HepG2 (cell line): ENCODE measurements around the gene SLC4A11. TPM values are rescaled to one million over a fixed set of nuclear protein-coding genes. Genes with fewer than 3 reads are reported as not detected.
A peak's percentile ranks its signal among the peaks of the same experiment; 100 is the strongest.

ENCODE experiments used
- EZH2 ChIP-seq: conservative IDR thresholded peaks from 2 replicates; pipeline ENCODE4 v1.6.1; 2012; ENCODE audit warnings: mild to moderate bottlenecking, low read depth, low read length, moderate library complexity
- FOXM1 ChIP-seq: sonication (generic); formaldehyde crosslinking; IDR thresholded peaks from 2 replicates; pipeline ENCODE4 v1.5.0; 2020; ENCODE audit warnings: missing genetic modification reagents
- FOXO1 ChIP-seq: sonication (generic); formaldehyde crosslinking; IDR thresholded peaks from 2 replicates; pipeline ENCODE4 v1.4.0; 2020; ENCODE audit warnings: missing genetic modification reagents
- GTF2F1 ChIP-seq: fragments of 150-350 bp; IDR thresholded peaks from 2 replicates; pipeline ENCODE4 v1.6.1; 2014; ENCODE audit warnings: low read length
- ISL2 ChIP-seq: sonication (generic); formaldehyde crosslinking; IDR thresholded peaks from 2 replicates; pipeline ENCODE4 v1.5.0; 2020; ENCODE audit warnings: missing genetic modification reagents
- JDP2 ChIP-seq: sonication (generic); formaldehyde crosslinking; IDR thresholded peaks from 2 replicates; pipeline ENCODE4 v1.8.1; 2022; ENCODE audit warnings: missing genetic modification reagents, borderline replicate concordance
- MAFF ChIP-seq: IDR thresholded peaks from 2 replicates; pipeline ENCODE4 v1.6.1; 2011; ENCODE audit warnings: low read depth, low read length, improper control_type of control experiment
- NFAT5 ChIP-seq: sonication (generic); formaldehyde crosslinking; IDR thresholded peaks from 2 replicates; pipeline ENCODE4 v1.4.0; 2020; ENCODE audit warnings: missing genetic modification reagents
- RCOR2 ChIP-seq: IDR thresholded peaks from 2 replicates; pipeline ENCODE4 v1.6.1; 2016; ENCODE audit warnings: missing biosample characterization, missing genetic modification reagents
- REPIN1 ChIP-seq: sonication (generic); formaldehyde crosslinking; IDR thresholded peaks from 2 replicates; pipeline ENCODE4 v1.8.0; 2022; ENCODE audit warnings: missing genetic modification reagents, low read depth, mild to moderate bottlenecking, borderline replicate concordance
- SMAD3 ChIP-seq: sonication (generic); formaldehyde crosslinking; IDR thresholded peaks from 2 replicates; pipeline ENCODE4 v1.4.0; 2020; ENCODE audit warnings: missing genetic modification reagents
- SNAPC2 ChIP-seq: sonication (generic); formaldehyde crosslinking; IDR thresholded peaks from 2 replicates; pipeline ENCODE4 v1.8.1; 2022; ENCODE audit warnings: mild to moderate bottlenecking, missing genetic modification reagents
- SRSF9 ChIP-seq: fragments of 200-400 bp; formaldehyde crosslinking; IDR thresholded peaks from 2 replicates; pipeline ENCODE4 v1.6.1; 2018; ENCODE audit warnings: borderline replicate concordance, mild to moderate bottlenecking, low read depth, low read length; ENCODE audit not compliant: insufficient read depth, poor library complexity, severe bottlenecking
- ZBTB21 ChIP-seq: sonication (generic); formaldehyde crosslinking; IDR thresholded peaks from 2 replicates; pipeline ENCODE4 v1.4.0; 2020; ENCODE audit warnings: missing genetic modification reagents
- ZNF33B ChIP-seq: sonication (generic); formaldehyde crosslinking; IDR thresholded peaks from 2 replicates; pipeline ENCODE4 v1.5.1; 2020; ENCODE audit warnings: mild to moderate bottlenecking, missing genetic modification reagents
- ZNF367 ChIP-seq: sonication (generic); formaldehyde crosslinking; IDR thresholded peaks from 2 replicates; pipeline ENCODE4 v1.4.0; 2020; ENCODE audit warnings: missing genetic modification reagents, borderline replicate concordance
- ZNF674 ChIP-seq: sonication (generic); formaldehyde crosslinking; IDR thresholded peaks from 2 replicates; pipeline ENCODE4 v1.5.0; 2020; ENCODE audit warnings: low read depth, mild to moderate bottlenecking, missing genetic modification reagents
- ZNF703 ChIP-seq: sonication (generic); formaldehyde crosslinking; IDR thresholded peaks from 2 replicates; pipeline ENCODE4 v1.5.1; 2020; ENCODE audit warnings: missing genetic modification reagents, mild to moderate bottlenecking, moderate library complexity, borderline replicate concordance
- polyA plus RNA-seq, 8 experiments: library from polyadenylated mRNA; depleted of rRNA in 3 of 8; stranded (reverse) in 7 of 8; unstranded in 1 of 8; fragments of >200 nt; fragmentation: Illumina TruSeq in 4 of 8; extraction: Trizol in 4 of 8; gene quantifications; 2 replicates each; pipeline versions ENCODE4 v1.2.1 to v1.2.3, GENCODE V29; 2011 to 2016; ENCODE audit warnings: low read depth in 4 of 8, missing spikeins in 1 of 8, mixed read lengths in 1 of 8; ENCODE audit not compliant: insufficient read depth in 1 of 8
- total RNA-seq, 5 experiments: library from RNA; depleted of rRNA; stranded (reverse); fragments of >200 nt; fragmentation: Illumina TruSeq; extraction: Trizol; gene quantifications; 2 replicates each; pipeline ENCODE4 v1.2.3, GENCODE V29; 2016; ENCODE audit warnings: low read depth in 1 of 5
- TF ChIP-seq, protein P1 (sequence below): sonication (generic); formaldehyde crosslinking; IDR thresholded peaks from 2 replicates; pipeline ENCODE4 v1.8.0; 2022; ENCODE audit warnings: mild to moderate bottlenecking, missing genetic modification reagents, moderate library complexity
- TF ChIP-seq, protein P2 (sequence below): IDR thresholded peaks from 2 replicates; pipeline ENCODE4 v1.6.1; 2016; ENCODE audit warnings: missing compliant biosample characterization, missing genetic modification reagents, borderline replicate concordance

SLC4A11 gene
- total and polyA plus RNA-seq, 2 of the 13 experiments (the other 11 are each of a cell fraction or from before 2014, with no cell fraction given): 3.9 to 27.0 TPM

DNA sequence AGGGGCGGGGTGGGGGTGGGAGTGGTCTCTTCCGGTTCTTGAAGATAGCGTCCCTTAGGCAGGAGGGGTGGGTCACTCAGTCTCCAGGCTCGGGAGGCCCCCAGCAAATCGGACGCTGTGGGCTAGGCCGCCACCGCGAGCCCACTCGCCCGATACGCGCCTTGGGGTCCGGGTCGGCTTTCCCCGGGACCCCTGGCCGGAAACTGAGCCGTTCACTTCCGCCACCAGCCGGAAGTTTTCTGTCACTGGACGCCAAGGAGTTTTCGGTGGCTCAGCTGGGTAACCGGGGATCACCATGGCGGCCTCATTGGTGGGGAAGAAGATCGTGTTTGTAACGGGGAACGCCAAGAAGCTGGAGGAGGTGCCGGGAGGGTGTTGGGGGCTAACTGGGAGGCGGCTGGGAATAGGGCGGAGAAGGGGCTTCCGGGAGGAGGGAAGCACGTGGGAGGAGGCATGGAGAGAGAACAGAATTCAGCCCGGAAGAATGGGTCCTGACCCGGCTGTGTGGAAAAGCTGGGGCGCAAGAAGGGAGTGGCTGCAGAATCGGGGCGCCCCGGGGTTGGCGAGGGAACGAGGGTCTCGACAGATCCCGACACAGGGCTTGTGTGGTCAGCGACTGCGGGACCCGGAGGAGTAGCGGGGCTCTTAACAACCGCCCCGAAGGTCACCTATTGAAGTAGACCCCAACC, 29.6 kb downstream of the SLC4A11 start, which contains the start of gene ITPA (continued):
- TF ChIP-seq ZNF674 (CRISPR knock-in tag) (no peak; the same call in 1 of the 2 replicates), FOXO1 (CRISPR knock-in tag) (peak; percentile 58; the same call in 1 of the 2 replicates), FOXM1 (no peak), NFAT5 (CRISPR knock-in tag) (peak; percentile 80; the same call in 1 of the 2 replicates), ZNF367 (no peak), MAFF (no peak), RCOR2 (CRISPR knock-in tag) (no peak), GTF2F1 (no peak), ISL2 (CRISPR knock-in tag) (peak; percentile 69), EZH2 (no peak), ZNF33B (CRISPR knock-in tag) (0 out of 2 replicates have a peak, but pooled peaks have one; percentile 68), REPIN1 (CRISPR knock-in tag) (peak; percentile 79), ZNF703 (CRISPR knock-in tag) (no peak), JDP2 (CRISPR knock-in tag) (no peak), ZBTB21 (CRISPR knock-in tag) (0 out of 2 replicates have a peak, but pooled peaks have one; percentile 33), SMAD3 (peak; percentile 58; the same call in 1 of the 2 replicates), SRSF9 (no peak), SNAPC2 (CRISPR knock-in tag) (peak; percentile 95)
- TF ChIP-seq, protein P1, sequence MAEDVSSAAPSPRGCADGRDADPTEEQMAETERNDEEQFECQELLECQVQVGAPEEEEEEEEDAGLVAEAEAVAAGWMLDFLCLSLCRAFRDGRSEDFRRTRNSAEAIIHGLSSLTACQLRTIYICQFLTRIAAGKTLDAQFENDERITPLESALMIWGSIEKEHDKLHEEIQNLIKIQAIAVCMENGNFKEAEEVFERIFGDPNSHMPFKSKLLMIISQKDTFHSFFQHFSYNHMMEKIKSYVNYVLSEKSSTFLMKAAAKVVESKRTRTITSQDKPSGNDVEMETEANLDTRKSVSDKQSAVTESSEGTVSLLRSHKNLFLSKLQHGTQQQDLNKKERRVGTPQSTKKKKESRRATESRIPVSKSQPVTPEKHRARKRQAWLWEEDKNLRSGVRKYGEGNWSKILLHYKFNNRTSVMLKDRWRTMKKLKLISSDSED: no peak
- TF ChIP-seq, protein P2, sequence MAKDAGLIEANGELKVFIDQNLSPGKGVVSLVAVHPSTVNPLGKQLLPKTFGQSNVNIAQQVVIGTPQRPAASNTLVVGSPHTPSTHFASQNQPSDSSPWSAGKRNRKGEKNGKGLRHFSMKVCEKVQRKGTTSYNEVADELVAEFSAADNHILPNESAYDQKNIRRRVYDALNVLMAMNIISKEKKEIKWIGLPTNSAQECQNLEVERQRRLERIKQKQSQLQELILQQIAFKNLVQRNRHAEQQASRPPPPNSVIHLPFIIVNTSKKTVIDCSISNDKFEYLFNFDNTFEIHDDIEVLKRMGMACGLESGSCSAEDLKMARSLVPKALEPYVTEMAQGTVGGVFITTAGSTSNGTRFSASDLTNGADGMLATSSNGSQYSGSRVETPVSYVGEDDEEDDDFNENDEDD (CRISPR knock-in tag): peak; percentile 41; the same call in 1 of the 2 replicates
